Nephron progenitor cell (in vitro differentiated cells): ENCODE measurements around the gene PROM2.
A peak's percentile ranks its signal among the peaks of the same experiment; 100 is the strongest.

Experiments used
- DNase-seq: peaks from one replicate; pipeline ENCODE4 v3.0.0; 2021
- H3K27ac Mint-ChIP-seq: 2 replicates; pipeline ENCODE4 v1.8.0; 2021; ENCODE audit warnings: mild to moderate bottlenecking, moderate library complexity, mixed read lengths
- H3K27me3 Mint-ChIP-seq: 2 replicates; pipeline ENCODE4 v1.8.0; 2021; ENCODE audit warnings: mild to moderate bottlenecking, low read depth, mixed read lengths; ENCODE audit not compliant: poor library complexity
- H3K36me3 Mint-ChIP-seq: 2 replicates; pipeline ENCODE4 v1.8.0; 2021; ENCODE audit warnings: low read depth, mixed read lengths
- H3K4me1 Mint-ChIP-seq: 2 replicates; pipeline ENCODE4 v1.8.0; 2021; ENCODE audit warnings: mixed read lengths
- H3K4me3 Mint-ChIP-seq: 2 replicates; pipeline ENCODE4 v1.8.0; 2021; ENCODE audit warnings: mild to moderate bottlenecking, moderate library complexity, mixed read lengths
- H3K9me3 Mint-ChIP-seq: 2 replicates; pipeline ENCODE4 v1.8.0; 2021; ENCODE audit warnings: mild to moderate bottlenecking, moderate library complexity, mixed read lengths
- TF ChIP-seq, protein P1 (sequence below): fragments of 200-600 bp; sonication (generic); IDR thresholded peaks from 2 replicates; pipeline ENCODE4 v1.5.0; 2021; ENCODE audit warnings: antibody characterized with exemption

PROM2 gene

DNA sequence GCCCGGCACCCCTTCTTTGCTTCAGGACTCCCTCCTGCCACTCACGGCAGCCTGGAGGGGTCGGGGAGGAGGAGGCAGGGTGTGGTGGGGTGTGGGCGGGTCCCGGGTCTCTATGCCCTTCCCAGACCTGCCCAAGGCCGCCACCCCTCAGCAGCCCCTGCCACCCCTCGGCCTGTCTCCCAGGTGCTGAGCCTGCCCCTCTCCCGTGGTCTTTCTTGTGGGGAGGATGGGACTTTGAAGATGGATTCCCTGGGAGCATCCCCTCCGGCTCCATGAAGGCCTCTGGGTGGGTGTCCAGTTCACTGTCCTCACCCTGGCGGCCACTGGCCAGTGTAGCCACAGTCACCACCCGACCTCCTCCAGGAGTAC is 46.1 kb downstream of the PROM2 start:
- no peaks in the 10 kb centered on the region for H3K9me3 Mint-ChIP-seq
- H3K27me3 Mint-ChIP-seq = peaks cover 2% of the 10 kb centered on the region
- H3K36me3 Mint-ChIP-seq = no peaks in the 10 kb centered on the region
- H3K27ac Mint-ChIP-seq = no peak overlapping the region
- TF ChIP-seq, protein P1, sequence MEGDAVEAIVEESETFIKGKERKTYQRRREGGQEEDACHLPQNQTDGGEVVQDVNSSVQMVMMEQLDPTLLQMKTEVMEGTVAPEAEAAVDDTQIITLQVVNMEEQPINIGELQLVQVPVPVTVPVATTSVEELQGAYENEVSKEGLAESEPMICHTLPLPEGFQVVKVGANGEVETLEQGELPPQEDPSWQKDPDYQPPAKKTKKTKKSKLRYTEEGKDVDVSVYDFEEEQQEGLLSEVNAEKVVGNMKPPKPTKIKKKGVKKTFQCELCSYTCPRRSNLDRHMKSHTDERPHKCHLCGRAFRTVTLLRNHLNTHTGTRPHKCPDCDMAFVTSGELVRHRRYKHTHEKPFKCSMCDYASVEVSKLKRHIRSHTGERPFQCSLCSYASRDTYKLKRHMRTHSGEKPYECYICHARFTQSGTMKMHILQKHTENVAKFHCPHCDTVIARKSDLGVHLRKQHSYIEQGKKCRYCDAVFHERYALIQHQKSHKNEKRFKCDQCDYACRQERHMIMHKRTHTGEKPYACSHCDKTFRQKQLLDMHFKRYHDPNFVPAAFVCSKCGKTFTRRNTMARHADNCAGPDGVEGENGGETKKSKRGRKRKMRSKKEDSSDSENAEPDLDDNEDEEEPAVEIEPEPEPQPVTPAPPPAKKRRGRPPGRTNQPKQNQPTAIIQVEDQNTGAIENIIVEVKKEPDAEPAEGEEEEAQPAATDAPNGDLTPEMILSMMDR = no peak
- no peak overlapping the region for H3K4me3 Mint-ChIP-seq
- peaks cover 32% of the 10 kb centered on the region for H3K4me1 Mint-ChIP-seq
- no peak for DNase-seq

DNA sequence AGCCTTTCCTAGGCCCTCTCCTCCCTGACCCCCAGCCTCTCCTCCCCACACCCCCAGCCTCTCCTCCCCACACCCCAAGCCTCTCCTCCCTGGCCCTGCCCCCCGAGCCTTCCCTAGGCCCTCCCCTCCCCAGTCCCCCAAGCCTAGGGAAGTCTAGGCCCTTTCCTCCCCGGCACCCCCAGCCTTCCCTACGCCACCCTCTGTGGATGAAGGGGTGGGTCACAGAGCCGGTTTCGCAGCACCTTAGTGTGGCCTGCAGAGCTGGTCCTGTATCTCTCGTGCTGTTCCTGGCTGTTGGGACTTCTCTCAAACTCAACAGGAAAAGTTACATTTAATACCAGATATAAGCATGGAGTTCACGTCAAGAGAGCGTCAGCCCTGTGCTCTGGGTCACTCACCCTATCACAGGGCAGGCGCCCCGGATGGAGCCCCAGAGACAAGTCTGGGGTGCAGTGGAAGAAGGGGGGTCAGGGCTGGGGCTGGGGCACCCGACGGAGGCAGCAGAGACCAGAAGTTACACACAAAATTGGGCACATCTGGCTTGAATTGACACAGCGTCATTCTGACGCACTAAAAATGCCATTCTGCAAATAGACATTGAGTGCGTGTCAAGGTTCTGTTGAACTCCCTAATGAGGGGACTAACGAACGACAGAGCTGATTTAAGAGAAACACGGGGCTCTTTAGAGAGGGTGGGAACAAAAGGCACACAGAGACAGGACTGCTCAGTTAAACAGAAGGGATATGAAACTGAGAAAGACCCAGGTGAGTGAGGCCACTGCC is 46.9 kb downstream of the PROM2 start:
- H3K27ac Mint-ChIP-seq = peak overlapping the region; percentile 62
- peaks cover 24% of the 10 kb centered on the region for H3K4me1 Mint-ChIP-seq
- H3K27me3 Mint-ChIP-seq = no peaks in the 10 kb centered on the region
- DNase-seq = no peak
- no peak overlapping the region for H3K4me3 Mint-ChIP-seq
- TF ChIP-seq, protein P1 = no peak
- no peaks in the 10 kb centered on the region for H3K36me3 Mint-ChIP-seq
- H3K9me3 Mint-ChIP-seq = peaks cover 4% of the 10 kb centered on the region

DNA sequence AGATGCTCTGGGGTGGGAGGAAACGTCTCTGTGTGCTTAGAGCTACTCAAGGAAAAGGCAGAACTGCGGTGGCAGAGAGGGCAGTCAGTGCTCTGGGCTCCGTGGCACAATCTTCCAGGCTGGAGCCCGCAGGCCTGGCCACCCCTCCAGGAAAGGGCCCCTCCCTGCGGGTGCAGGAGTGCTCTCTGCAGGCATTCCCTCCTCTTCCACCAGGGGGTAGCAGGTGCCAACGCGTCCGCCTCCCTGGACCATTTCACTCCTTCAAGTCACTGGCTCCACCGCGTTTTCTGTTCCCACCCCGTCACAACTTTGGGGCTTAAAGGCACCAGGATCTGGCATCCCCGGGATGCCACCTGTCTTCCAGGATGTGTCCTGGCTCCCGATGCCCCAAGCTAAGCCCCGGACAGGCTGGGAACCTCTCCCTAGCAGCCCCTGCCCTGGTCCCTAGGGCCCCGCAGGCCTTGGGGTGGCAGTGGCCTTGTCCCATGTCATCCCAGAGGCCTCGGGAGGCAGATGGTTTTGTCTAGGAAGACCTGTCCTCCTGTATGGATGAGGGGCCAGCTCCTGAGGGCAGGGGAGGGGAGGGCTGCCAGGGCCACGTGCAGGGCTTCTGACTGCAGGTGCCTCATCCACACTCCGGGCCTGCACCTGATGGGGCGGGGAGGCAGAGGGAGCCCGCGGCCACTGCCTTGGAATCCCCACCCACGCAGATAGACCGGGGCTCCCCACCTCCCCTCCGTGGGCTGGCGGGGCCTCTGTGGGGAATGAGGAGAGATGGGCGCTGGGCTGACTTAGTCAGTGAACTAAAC is 49.3 kb downstream of the PROM2 start:
- Mint-ChIP-seq H3K27ac (no peak overlapping the region), H3K9me3 (peaks cover 4% of the 10 kb centered on the region), H3K4me3 (no peak overlapping the region), H3K36me3 (no peaks in the 10 kb centered on the region), H3K27me3 (no peaks in the 10 kb centered on the region), H3K4me1 (peaks cover 17% of the 10 kb centered on the region)
- peak; percentile 53 for DNase-seq
- TF ChIP-seq, protein P1 = peak; percentile 49

DNA sequence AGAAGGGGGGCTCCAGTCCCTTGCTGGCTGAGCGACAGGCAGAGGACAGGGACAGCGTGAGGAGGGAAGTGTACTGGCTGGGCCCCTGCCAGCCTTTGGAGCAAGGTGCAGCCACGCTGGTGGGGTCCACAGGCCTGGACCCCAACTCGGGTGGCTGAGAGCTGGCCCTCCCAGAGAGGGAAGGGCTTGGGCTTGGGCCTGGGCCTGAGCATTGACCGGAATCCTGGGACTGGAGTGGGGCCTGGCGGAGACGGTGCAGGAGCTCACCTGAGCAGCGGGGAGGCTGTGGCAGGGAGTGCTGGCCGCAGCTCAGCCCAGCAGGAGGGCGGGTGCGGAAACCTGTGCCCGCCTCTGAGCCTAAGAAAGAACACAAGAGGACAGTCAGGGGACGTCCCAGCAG is 50.8 kb downstream of the PROM2 start:
- no peak for DNase-seq
- no peaks in the 10 kb centered on the region for H3K36me3 Mint-ChIP-seq
- no peak overlapping the region for H3K4me3 Mint-ChIP-seq
- no peak overlapping the region for H3K27ac Mint-ChIP-seq
- no peaks in the 10 kb centered on the region for H3K27me3 Mint-ChIP-seq
- TF ChIP-seq, protein P1 = no peak
- peaks cover 4% of the 10 kb centered on the region for H3K9me3 Mint-ChIP-seq
- H3K4me1 Mint-ChIP-seq = peaks cover 20% of the 10 kb centered on the region

DNA sequence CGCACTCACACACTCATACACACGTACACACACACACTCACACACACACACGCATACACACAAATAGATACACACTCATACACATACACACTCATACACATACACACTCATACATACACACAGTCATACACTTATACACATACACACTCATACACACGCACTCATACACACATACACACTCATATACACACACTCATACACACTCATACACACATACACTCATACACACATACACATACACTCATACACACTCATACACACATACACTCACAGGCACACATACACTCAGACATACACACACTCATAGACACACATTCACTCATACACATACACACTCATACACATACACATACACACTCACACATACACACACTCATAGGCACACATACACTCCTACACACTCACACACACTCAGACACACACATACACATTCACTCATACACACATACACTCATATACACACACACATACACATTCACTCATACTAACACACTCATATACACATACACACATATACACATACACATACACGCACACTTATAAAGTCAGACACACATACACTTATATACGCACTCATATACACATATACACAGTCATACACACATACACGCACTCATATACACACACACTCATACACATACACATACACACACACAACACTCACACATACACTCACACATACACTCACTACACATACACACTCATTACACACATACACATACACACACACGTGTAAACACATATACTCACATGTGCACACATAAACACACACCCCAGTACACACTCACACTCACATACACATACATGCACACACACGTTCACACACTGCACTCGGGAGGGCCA is 51.6 kb downstream of the PROM2 start:
- DNase-seq = no peak
- Mint-ChIP-seq H3K27ac (peak overlapping the region; percentile 1), H3K36me3 (no peaks in the 10 kb centered on the region), H3K27me3 (no peaks in the 10 kb centered on the region), H3K4me3 (no peak overlapping the region), H3K9me3 (peaks cover 4% of the 10 kb centered on the region), H3K4me1 (peaks cover 25% of the 10 kb centered on the region)
- TF ChIP-seq, protein P1 = no peak
